Lung (tissue), 12 donors: ENCODE results near the gene SLF2. TPM values are rescaled to one million over a fixed set of nuclear protein-coding genes. Genes with fewer than 3 reads are reported as not detected.

Source experiments
- ATAC-seq: fragments of 200-7000 bp; cut with Tn5 transposase; one replicate; pipeline ENCODE4 v1.9.1; 2020; ENCODE audit warnings: moderate number of reproducible peaks; ENCODE audit not compliant: insufficient read depth, low FRiP score
- DNase-seq, 3 donors: peaks; one replicate each; pipeline ENCODE4 v3.0.0-alpha.2; 2013 to 2017
- H3K27ac ChIP-seq, 2 donors: one replicate each; pipeline ENCODE4 v1.5.1; 2013; ENCODE audit warnings: mild to moderate bottlenecking in 2 of 2, moderate library complexity in 2 of 2, control low read depth in 1 of 2, inconsistent platforms in 1 of 2, low read depth in 1 of 2, low read length in 1 of 2
- H3K27me3 ChIP-seq, 3 donors: one replicate each; pipeline ENCODE4 v1.5.1; 2013; ENCODE audit warnings: low read length in 2 of 3; ENCODE audit not compliant: control insufficient read depth in 3 of 3, insufficient read depth in 3 of 3
- H3K36me3 ChIP-seq, 4 donors: one replicate each; pipeline ENCODE4 v1.5.1; 2013; ENCODE audit warnings: low read length in 4 of 4, mild to moderate bottlenecking in 1 of 4, moderate library complexity in 1 of 4; ENCODE audit not compliant: control insufficient read depth in 4 of 4, insufficient read depth in 4 of 4
- H3K4me1 ChIP-seq, 5 donors: one replicate each; pipeline ENCODE4 v1.5.1; 2013; ENCODE audit warnings: low read length in 5 of 5, mild to moderate bottlenecking in 2 of 5, moderate library complexity in 1 of 5; ENCODE audit not compliant: control insufficient read depth in 5 of 5, insufficient read depth in 5 of 5
- H3K4me3 ChIP-seq: one replicate; pipeline ENCODE4 v1.5.1; 2013; ENCODE audit warnings: mild to moderate bottlenecking, control low read depth, moderate library complexity
- H3K9ac ChIP-seq, 2 donors: one replicate each; pipeline ENCODE4 v1.5.1; 2013; ENCODE audit warnings: low read length in 2 of 2, control low read depth in 1 of 2; ENCODE audit not compliant: insufficient read depth in 1 of 2
- H3K9me3 ChIP-seq, 4 donors: one replicate each; pipeline ENCODE4 v1.5.1; 2013; ENCODE audit warnings: low read length in 3 of 4, mild to moderate bottlenecking in 1 of 4, moderate library complexity in 1 of 4; ENCODE audit not compliant: control insufficient read depth in 4 of 4, insufficient read depth in 3 of 4
- WGBS, 2 donors: extraction: QIAGEN DNeasy Blood & Tissue Kit; methylation state at CpG; one replicate each; pipeline ENCODE4 v1.1.7; 2013; 5-methylcytosine and 5-hydroxymethylcytosine counted together
- polyA plus RNA-seq, 2 donors: library from polyadenylated mRNA; stranded (reverse); fragments of 200-250 nt; gene quantifications; one replicate each; pipeline ENCODE4 v1.2.1, GENCODE V29; 2013
- total RNA-seq, 2 donors: library from RNA; depleted of rRNA in 1 of 2; stranded (reverse); fragments of >200 nt in 1 of 2; gene quantifications; one replicate each; pipeline ENCODE4 v1.2.1, GENCODE V29; 2014 to 2021
- TF ChIP-seq, protein P1 (sequence below): IDR thresholded peaks from 2 replicates; pipeline ENCODE4 v1.5.1; 2012; ENCODE audit warnings: mild to moderate bottlenecking; ENCODE audit errors: control extremely low read depth, extremely low read depth
- donor health status: control.
- donor health status: control.
- donor health status: Bipolar disorder and iron deficiency.
- donor health status: healthy.
- donor health status: DM: yes; HTN: yes; CAD: no.

The SLF2 gene
- total and polyA plus RNA-seq, 4 donors: 7.1 to 60.0 (median 21.8) TPM

DNA sequence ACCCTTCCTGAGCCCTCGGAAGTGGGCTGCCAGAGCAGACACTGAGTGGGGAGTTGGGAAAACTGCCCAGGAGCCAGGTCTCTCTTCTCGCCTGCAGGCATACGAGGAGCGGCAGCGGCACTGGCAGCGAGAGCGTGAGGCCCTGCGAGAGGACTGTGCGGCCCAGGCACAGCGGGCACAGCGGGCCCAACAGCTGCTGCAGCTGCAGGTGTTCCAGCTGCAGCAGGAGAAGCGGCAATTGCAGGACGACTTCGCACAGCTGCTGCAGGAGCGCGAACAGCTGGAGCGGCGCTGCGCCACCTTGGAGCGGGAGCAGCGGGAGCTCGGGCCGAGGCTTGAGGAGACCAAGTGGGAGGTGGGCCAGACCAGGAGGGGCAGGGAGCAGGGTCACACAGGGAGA is 92.6 kb downstream of the SLF2 start:
- peaks cover 0 to 42% (median 31%) of the 10 kb centered on the region in 4 donors for H3K36me3 ChIP-seq
- no peak for DNase-seq

DNA sequence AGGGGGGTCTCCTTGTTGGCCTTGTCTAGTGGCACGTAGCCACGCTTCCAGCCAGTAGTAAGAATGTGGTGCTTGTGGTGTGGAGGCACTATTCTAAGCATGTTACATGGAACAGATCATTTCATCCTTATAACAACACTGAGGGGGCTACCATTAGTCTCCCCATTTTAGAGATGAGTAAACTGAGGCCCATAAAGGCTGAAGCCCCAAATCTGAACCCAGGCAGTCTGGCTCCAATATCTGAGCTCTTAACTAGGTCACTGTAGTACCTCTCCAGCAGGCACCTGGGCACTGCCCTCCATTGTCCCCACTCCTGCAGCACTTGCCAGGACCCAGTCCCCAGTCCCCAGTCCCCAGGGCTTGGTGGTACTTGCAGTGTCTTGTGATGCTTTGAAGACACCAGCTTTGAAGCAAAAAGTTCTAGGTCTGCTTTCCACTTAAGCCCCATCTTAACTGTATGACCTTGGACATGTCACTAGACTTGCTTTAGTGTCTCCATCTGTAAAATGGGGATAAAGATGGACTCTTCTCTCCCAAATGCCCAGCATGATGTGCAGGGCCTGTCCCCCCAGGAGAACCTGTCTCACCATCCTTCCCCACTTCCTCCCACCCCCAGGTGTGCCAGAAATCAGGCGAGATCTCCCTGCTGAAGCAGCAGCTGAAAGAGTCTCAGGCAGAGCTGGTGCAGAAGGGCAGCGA is 93.3 kb downstream of the SLF2 start:
- H3K27ac ChIP-seq: no peak overlapping the region
- H3K36me3 ChIP-seq: peaks cover 0 to 42% (median 31%) of the 10 kb centered on the region in 4 donors
- H3K4me3 ChIP-seq: no peak overlapping the region
- no peaks in the 10 kb centered on the region for H3K27me3 ChIP-seq
- no peaks in the 10 kb centered on the region for H3K9me3 ChIP-seq
- H3K4me1 ChIP-seq: peaks cover 6 to 45% (median 19%) of the 10 kb centered on the region in 5 donors
- TF ChIP-seq, protein P1, sequence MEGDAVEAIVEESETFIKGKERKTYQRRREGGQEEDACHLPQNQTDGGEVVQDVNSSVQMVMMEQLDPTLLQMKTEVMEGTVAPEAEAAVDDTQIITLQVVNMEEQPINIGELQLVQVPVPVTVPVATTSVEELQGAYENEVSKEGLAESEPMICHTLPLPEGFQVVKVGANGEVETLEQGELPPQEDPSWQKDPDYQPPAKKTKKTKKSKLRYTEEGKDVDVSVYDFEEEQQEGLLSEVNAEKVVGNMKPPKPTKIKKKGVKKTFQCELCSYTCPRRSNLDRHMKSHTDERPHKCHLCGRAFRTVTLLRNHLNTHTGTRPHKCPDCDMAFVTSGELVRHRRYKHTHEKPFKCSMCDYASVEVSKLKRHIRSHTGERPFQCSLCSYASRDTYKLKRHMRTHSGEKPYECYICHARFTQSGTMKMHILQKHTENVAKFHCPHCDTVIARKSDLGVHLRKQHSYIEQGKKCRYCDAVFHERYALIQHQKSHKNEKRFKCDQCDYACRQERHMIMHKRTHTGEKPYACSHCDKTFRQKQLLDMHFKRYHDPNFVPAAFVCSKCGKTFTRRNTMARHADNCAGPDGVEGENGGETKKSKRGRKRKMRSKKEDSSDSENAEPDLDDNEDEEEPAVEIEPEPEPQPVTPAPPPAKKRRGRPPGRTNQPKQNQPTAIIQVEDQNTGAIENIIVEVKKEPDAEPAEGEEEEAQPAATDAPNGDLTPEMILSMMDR: no peak
- ATAC-seq (no peak), DNase-seq (no peak)
- H3K9ac ChIP-seq: no peak overlapping the region
- 91 to 94% methylated on average over 4 of the region's 4 CpGs for WGBS, 2 donors

More for the DNA sequence above, 92.6 kb downstream of the SLF2 start:
- no peaks in the 10 kb centered on the region for H3K27me3 ChIP-seq
- H3K9ac ChIP-seq: no peak overlapping the region
- peaks cover 6 to 49% (median 26%) of the 10 kb centered on the region in 5 donors for H3K4me1 ChIP-seq
- no peak overlapping the region for H3K4me3 ChIP-seq
- H3K9me3 ChIP-seq: no peaks in the 10 kb centered on the region
- TF ChIP-seq, protein P1: no peak
- ATAC-seq: no peak
- H3K27ac ChIP-seq: peak overlapping the region in 1 of 2 donors; percentile 6
- 78 to 87% methylated on average over 23 of the region's 23 CpGs for WGBS, 2 donors

DNA sequence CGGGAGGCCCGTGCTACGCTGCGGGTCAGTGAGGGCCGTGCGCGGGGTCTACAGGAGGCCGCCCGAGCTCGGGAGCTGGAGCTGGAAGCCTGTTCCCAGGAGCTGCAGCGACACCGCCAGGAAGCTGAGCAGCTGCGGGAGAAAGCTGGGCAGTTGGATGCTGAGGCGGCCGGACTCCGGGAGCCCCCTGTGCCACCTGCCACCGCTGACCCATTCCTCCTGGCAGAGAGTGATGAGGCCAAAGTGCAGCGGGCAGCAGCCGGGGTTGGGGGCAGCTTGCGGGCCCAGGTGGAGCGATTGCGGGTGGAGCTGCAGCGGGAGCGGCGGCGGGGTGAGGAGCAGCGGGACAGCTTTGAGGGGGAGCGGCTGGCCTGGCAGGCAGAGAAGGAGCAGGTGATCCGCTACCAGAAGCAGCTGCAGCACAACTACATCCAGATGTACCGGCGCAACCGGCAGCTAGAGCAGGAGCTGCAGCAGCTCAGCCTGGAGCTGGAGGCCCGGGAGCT is 93.9 kb downstream of the SLF2 start:
- Histone ChIP-seq H3K36me3 (peaks cover 0 to 42% (median 31%) of the 10 kb centered on the region in 4 donors), H3K27me3 (no peaks in the 10 kb centered on the region), H3K4me3 (no peak overlapping the region), H3K9me3 (no peaks in the 10 kb centered on the region), H3K4me1 (peaks cover 5 to 39% (median 14%) of the 10 kb centered on the region in 5 donors), H3K27ac (no peak overlapping the region), H3K9ac (no peak overlapping the region)
- 91% methylated on average over 31 to 33 of the region's 33 CpGs for WGBS, 2 donors
- TF ChIP-seq, protein P1: no peak
- ATAC-seq (no peak), DNase-seq (peak in 1 of 3 donors; percentile 31)
